Esophagus muscularis mucosa (tissue), 4 donors: ENCODE measurements around the gene COMT. TPM values are rescaled to one million over a fixed set of nuclear protein-coding genes. Genes with fewer than 3 reads are reported as not detected.
A peak's percentile ranks its signal among the peaks of the same experiment; 100 is the strongest.

Experiments
- DNase-seq: peaks from one replicate; pipeline ENCODE4 v3.0.0-alpha.2; 2017; ENCODE audit errors: extremely low spot score
- H3K27ac ChIP-seq, 4 donors: fragments of 200-600 bp; sonication (generic); replicated peaks in 1 of 4; 1 replicate in 3 of 4; 2 replicates in 1 of 4; pipeline ENCODE4 v1.5.1; 2016 to 2019; ENCODE audit warnings: mild to moderate bottlenecking in 1 of 4
- H3K27me3 ChIP-seq, 4 donors: fragments of 200-600 bp; sonication (generic); one replicate each; pipeline versions ENCODE4 v1.5.1 to v1.6.0; 2016 to 2019
- H3K36me3 ChIP-seq, 4 donors: fragments of 200-600 bp; sonication (generic); one replicate each; pipeline ENCODE4 v1.5.1; 2016 to 2019
- H3K4me1 ChIP-seq, 4 donors: fragments of 200-600 bp; sonication (generic); one replicate each; pipeline ENCODE4 v1.5.1; 2016 to 2019
- H3K4me3 ChIP-seq, 4 donors: fragments of 200-600 bp; sonication (generic); 1 replicate in 2 of 4; 2 replicates in 2 of 4; pipeline ENCODE4 v1.5.1; 2016 to 2019; ENCODE audit warnings: mild to moderate bottlenecking in 4 of 4, moderate library complexity in 1 of 4
- H3K9me3 ChIP-seq, 4 donors: fragments of 200-600 bp; sonication (generic); 1 replicate in 3 of 4; 2 replicates in 1 of 4; pipeline ENCODE4 v1.5.1; 2016 to 2019
- EP300 ChIP-seq: sonication (generic); formaldehyde crosslinking; IDR thresholded peaks from one replicate; pipeline ENCODE4 v1.6.1; 2017; ENCODE audit warnings: antibody characterized with exemption
- POLR2A ChIP-seq: fragments of 450-650 bp; IDR thresholded peaks from one replicate; pipeline ENCODE4 v1.6.1; 2017; ENCODE audit warnings: antibody characterized with exemption, moderate library complexity, mild to moderate bottlenecking, low read depth
- POLR2AphosphoS5 ChIP-seq, 2 donors: sonication (generic); formaldehyde crosslinking; IDR thresholded peaks; one replicate each; pipeline ENCODE4 v1.6.1; 2017; ENCODE audit warnings: antibody characterized with exemption in 2 of 2
- WGBS: methylation state at CpG from one replicate; pipeline ENCODE4 v1.1.5; 2018; 5-methylcytosine and 5-hydroxymethylcytosine counted together
- intact Hi-C: fragments of 100-400 bp; cut with DNase I; formaldehyde crosslinking; loops from one replicate; pipeline ENCODE4 v1.15.1; 2023
- total RNA-seq, 4 donors: library from RNA; depleted of rRNA; stranded (reverse); fragments of >200 nt; gene quantifications; one replicate each; pipeline versions ENCODE4 v1.1.0 to v1.2.1, GENCODE V29; 2016
- TF ChIP-seq, protein P1 (sequence below), 3 experiments: fragments of 200-600 bp in 2 of 3; fragments of 450-650 bp in 1 of 3; sonication (generic) in 2 of 3; IDR thresholded peaks; one replicate each; pipeline ENCODE4 v1.5.1; 2017 to 2019; ENCODE audit warnings: antibody characterized with exemption in 3 of 3, mild to moderate bottlenecking in 2 of 3, moderate library complexity in 1 of 3

COMT gene
- total RNA-seq, 4 donors from 2014 or later = 141 to 231 (median 196) TPM

GRCh38 chr22:19982991-19983578 is 41.5 kb downstream of the COMT start:
- Histone ChIP-seq H3K27ac (peak overlapping the region in 2 of 4 donors; percentile 73 to 90), H3K9me3 (no peaks in the 10 kb centered on the region), H3K4me1 (peaks cover 40 to 49% (median 45%) of the 10 kb centered on the region in 4 donors), H3K4me3 (no peak overlapping the region), H3K36me3 (peaks cover 17 to 40% (median 38%) of the 10 kb centered on the region in 4 donors), H3K27me3 (no peaks in the 10 kb centered on the region)
- intact Hi-C loops = no loop called here
- 94% methylated on average over 7 of the region's 8 CpGs for WGBS
- TF ChIP-seq POLR2A (no peak), EP300 (no peak), POLR2AphosphoS5 (IDR thresholded peaks at IDR 0.05) (no peak)
- TF ChIP-seq, protein P1, sequence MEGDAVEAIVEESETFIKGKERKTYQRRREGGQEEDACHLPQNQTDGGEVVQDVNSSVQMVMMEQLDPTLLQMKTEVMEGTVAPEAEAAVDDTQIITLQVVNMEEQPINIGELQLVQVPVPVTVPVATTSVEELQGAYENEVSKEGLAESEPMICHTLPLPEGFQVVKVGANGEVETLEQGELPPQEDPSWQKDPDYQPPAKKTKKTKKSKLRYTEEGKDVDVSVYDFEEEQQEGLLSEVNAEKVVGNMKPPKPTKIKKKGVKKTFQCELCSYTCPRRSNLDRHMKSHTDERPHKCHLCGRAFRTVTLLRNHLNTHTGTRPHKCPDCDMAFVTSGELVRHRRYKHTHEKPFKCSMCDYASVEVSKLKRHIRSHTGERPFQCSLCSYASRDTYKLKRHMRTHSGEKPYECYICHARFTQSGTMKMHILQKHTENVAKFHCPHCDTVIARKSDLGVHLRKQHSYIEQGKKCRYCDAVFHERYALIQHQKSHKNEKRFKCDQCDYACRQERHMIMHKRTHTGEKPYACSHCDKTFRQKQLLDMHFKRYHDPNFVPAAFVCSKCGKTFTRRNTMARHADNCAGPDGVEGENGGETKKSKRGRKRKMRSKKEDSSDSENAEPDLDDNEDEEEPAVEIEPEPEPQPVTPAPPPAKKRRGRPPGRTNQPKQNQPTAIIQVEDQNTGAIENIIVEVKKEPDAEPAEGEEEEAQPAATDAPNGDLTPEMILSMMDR (IDR thresholded peaks at IDR 0.05) = no peak
- no peak for DNase-seq

GRCh38 chr22:19983741-19984140 is 42.2 kb downstream of the COMT start:
- Histone ChIP-seq H3K27me3 (no peaks in the 10 kb centered on the region), H3K36me3 (peaks cover 17 to 34% (median 31%) of the 10 kb centered on the region in 4 donors), H3K9me3 (no peaks in the 10 kb centered on the region), H3K27ac (peak overlapping the region; percentile 70 to 92 (median 82)), H3K4me3 (no peak overlapping the region), H3K4me1 (peaks cover 40 to 49% (median 45%) of the 10 kb centered on the region in 4 donors)
- TF ChIP-seq, protein P1 (IDR thresholded peaks at IDR 0.05) = no peak
- TF ChIP-seq POLR2AphosphoS5 (IDR thresholded peaks at IDR 0.05) (no peak), POLR2A (no peak), EP300 (no peak)
- WGBS = 64% methylated on average over 5 of the region's 5 CpGs
- intact Hi-C loops = no loop called here
- DNase-seq = no peak

DNA sequence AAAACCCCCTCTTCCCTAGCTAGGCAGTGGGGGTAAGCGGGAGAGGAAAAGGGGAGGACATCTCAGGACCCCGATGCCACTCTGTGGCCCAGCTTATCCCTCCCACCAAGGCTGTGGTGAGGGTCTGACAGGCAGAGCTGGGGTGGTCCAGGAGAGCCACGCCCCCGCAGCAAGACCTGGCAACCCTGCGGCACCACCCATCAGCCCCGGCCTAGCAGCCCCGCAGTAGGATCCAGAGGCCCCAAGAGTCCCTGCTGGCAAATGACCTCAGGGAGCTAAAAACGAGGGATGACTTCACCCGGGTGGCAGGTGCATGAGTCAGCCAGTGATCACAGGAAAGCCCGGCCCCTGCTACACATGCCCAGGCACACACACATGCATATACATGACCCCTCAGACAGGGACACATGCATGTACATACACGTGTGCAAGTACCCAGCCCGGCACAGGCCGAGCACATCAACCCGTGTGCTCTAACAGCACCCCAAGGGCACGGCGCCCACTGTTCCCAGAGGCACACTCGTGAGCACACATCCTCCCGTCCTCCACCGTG is 42.7 kb downstream of the COMT start:
- TF ChIP-seq POLR2A (no peak), POLR2AphosphoS5 (IDR thresholded peaks at IDR 0.05) (peak; percentile 48 to 75)
- Histone ChIP-seq H3K27me3 (no peaks in the 10 kb centered on the region), H3K9me3 (no peaks in the 10 kb centered on the region), H3K27ac (peak overlapping the region; percentile 70 to 92 (median 82)), H3K4me3 (no peak overlapping the region), H3K4me1 (peaks cover 43 to 49% (median 45%) of the 10 kb centered on the region in 4 donors), H3K36me3 (peaks cover 14 to 28% (median 26%) of the 10 kb centered on the region in 4 donors)
- intact Hi-C loops = no loop called here
- no peak for DNase-seq
- WGBS = 80% methylated on average over 1 of the region's 19 CpGs

DNA sequence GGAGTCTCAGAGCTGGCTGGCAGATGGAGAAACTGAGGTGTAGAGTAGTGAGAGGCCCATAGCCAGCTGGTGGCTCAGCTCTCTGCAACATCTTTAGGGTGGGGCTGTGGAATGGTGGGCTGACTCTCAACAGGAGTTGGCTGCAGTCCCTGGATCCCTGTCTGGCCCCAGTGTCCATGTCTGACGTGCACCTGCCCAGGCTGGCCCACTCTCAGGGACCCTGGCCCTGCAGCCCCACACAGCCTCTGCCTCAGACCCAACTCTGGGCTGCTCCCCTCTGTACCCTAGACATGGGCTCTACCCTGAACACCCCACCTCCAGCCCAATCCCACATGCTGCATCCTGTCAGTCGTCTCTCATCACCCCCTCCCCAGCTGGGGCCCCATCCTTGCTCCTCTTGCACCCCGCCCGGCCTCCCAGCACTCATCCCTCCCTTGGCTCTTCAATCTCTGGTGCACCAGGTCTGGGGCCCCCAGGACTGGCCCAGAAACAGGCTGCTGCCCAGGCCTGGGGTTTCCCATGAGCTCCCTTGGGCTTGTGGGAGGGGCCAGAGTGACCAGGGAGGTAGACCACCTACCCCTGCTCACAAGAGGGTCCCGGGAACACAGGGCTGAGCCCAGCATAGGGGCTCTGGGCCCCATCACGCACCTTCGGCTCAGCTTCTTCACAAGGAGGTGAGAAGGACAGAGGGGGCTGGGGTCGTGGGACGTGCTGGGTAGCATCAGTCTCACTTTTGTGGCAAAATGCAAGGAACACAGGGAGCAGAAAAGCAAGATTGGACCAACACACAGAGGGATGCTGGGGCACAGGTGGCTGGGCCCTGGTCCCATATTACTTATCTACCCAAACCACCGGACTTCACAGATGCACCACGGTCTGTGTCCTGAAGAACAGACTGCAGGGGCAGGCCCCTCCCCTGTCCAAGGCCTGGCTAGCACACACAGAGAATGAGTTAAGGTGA is 43.6 kb downstream of the COMT start:
- Histone ChIP-seq H3K4me1 (peaks cover 43 to 50% (median 45%) of the 10 kb centered on the region in 4 donors), H3K27ac (peak overlapping the region; percentile 70 to 92 (median 91)), H3K27me3 (no peaks in the 10 kb centered on the region), H3K36me3 (peaks cover 5 to 20% (median 17%) of the 10 kb centered on the region in 4 donors), H3K9me3 (no peaks in the 10 kb centered on the region), H3K4me3 (no peak overlapping the region)
- WGBS = 80% methylated on average over 11 of the region's 11 CpGs
- intact Hi-C loops = no loop called here
- no peak for DNase-seq
- TF ChIP-seq POLR2A (no peak), EP300 (no peak), POLR2AphosphoS5 (IDR thresholded peaks at IDR 0.05) (no peak)
- TF ChIP-seq, protein P1 (IDR thresholded peaks at IDR 0.05) = no peak

DNA sequence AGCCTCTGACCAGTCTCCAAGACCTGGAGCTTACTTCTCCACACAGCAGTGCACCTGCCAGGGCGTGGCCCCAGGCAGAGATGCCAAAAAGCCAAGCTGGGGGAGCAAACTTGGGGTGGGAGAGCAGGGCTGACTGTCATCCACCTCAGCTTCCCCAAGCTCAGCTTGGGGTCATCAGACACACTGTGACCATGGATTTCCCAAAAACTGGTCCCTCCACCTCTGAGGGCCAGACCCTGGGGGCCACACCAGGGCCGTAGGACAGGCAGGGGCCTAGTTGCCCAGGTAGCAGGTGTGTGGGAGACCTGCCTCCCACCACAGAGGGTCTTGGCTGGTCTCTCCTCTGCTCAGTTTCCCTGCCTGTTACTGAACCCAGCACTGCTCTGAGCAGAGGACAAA is 44.4 kb downstream of the COMT start:
- TF ChIP-seq EP300 (no peak), POLR2A (no peak), POLR2AphosphoS5 (IDR thresholded peaks at IDR 0.05) (no peak)
- TF ChIP-seq, protein P1 (IDR thresholded peaks at IDR 0.05) = no peak
- peaks cover 44 to 59% (median 52%) of the 10 kb centered on the region in 4 donors for H3K4me1 ChIP-seq
- peaks cover 2 to 11% (median 9%) of the 10 kb centered on the region in 4 donors for H3K36me3 ChIP-seq
- H3K27me3 ChIP-seq = no peaks in the 10 kb centered on the region
- intact Hi-C loops = no loop called here
- H3K27ac ChIP-seq = peak overlapping the region; percentile 90 to 92 (median 92)
- DNase-seq = no peak
- peak overlapping the region; percentile 69 to 85 (median 77) for H3K4me3 ChIP-seq
- H3K9me3 ChIP-seq = no peaks in the 10 kb centered on the region
- no CpG with 5 or more reads among the region's 2 CpGs for WGBS
